Esophagus squamous epithelium (tissue), 4 donors: ENCODE measurements around the gene PYROXD2.

Experiments
- CTCF ChIP-seq, 6 experiments: fragments of 450-650 bp in 4 of 6; fragments of 200-600 bp in 2 of 6; sonication (generic) in 2 of 6; IDR thresholded peaks; one replicate each; pipeline ENCODE4 v1.5.1; 2016 to 2019; ENCODE audit warnings: antibody characterized with exemption in 6 of 6, mild to moderate bottlenecking in 4 of 6, moderate library complexity in 4 of 6
- POLR2A ChIP-seq, 4 donors: fragments of 450-650 bp; IDR thresholded peaks; one replicate each; pipeline ENCODE4 v1.6.1; 2017; ENCODE audit warnings: antibody characterized with exemption in 4 of 4, mild to moderate bottlenecking in 4 of 4, moderate library complexity in 3 of 4

GRCh38 chr10:98366062-98366530 lies 48.9 kb downstream of the PYROXD2 start:
- TF ChIP-seq CTCF (IDR thresholded peaks at IDR 0.05) = no peak
- TF ChIP-seq POLR2A (IDR thresholded peaks at IDR 0.05) = no peak
